ENCODE results near the gene NR0B2.
"Not testable (repeated sequence)": the region's sequence is repeated elsewhere in the genome, so short reads cannot be mapped to it uniquely, and the experiment has no call there.

The NR0B2 gene

DNA sequence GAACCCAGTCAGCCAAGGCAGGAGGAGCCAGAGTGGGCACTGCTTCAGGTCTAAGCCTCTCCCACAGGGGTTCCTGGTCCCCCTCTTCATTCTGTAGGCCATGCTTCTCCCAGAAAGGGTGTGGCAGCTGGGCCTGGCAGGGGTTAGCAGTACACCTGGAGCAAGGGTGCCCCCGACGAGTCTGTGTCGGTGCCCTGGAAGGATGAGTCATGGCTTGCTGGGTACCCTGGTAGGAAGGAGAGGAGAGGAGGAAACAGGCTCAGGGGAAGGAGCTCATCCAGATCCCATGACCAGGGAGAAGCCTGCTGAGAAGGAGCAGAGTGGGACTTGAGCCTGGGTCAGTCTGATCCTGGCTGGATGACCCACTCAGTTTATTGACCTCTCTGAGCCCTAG lies 36.1 kb upstream of the NR0B2 start:
- no peak for DNase-seq (ENCODE audit: extremely low spot score)
- no peak for TF ChIP-seq FOXA1 (IDR thresholded peaks at IDR 0.05)
- CTCF ChIA-PET: no interaction called here
- POLR2A ChIA-PET: no interaction called here

- no peak for DNase-seq (ENCODE audit: extremely low spot score)
- TF ChIP-seq SUZ12 (IDR thresholded peaks at IDR 0.05): no peak
- no peak for TF ChIP-seq LEF1 (IDR thresholded peaks at IDR 0.05; ENCODE audit: borderline replicate concordance)
- TF ChIP-seq CTBP1 (IDR thresholded peaks at IDR 0.05; ENCODE audit: borderline replicate concordance): no peak
- TF ChIP-seq, protein P1, sequence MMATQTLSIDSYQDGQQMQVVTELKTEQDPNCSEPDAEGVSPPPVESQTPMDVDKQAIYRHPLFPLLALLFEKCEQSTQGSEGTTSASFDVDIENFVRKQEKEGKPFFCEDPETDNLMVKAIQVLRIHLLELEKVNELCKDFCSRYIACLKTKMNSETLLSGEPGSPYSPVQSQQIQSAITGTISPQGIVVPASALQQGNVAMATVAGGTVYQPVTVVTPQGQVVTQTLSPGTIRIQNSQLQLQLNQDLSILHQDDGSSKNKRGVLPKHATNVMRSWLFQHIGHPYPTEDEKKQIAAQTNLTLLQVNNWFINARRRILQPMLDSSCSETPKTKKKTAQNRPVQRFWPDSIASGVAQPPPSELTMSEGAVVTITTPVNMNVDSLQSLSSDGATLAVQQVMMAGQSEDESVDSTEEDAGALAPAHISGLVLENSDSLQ (IDR thresholded peaks at IDR 0.05): no peak
- no peak for TF ChIP-seq ELF4 (IDR thresholded peaks at IDR 0.05)
- no peak for TF ChIP-seq FOXM1 (IDR thresholded peaks at IDR 0.05; ENCODE audit: borderline replicate concordance)
- TF ChIP-seq FOXA1 (IDR thresholded peaks at IDR 0.05): no peak
- TF ChIP-seq NFRKB (IDR thresholded peaks at IDR 0.05): no peak
- no peak for TF ChIP-seq BHLHE40 (IDR thresholded peaks at IDR 0.05; ENCODE audit: borderline replicate concordance)
- no peak for TF ChIP-seq SP1 (IDR thresholded peaks at IDR 0.05)
- TF ChIP-seq ZNF384 (IDR thresholded peaks at IDR 0.05): no peak
- TF ChIP-seq ARNT (IDR thresholded peaks at IDR 0.05): no peak
- no peak for TF ChIP-seq L3MBTL2 (conservative IDR thresholded peaks at IDR 0.05)
- TF ChIP-seq FOXK2 (IDR thresholded peaks at IDR 0.05): no peak
- no peak for TF ChIP-seq TARDBP (IDR thresholded peaks at IDR 0.05)
- TF ChIP-seq HDGF (IDR thresholded peaks at IDR 0.05; ENCODE audit: borderline replicate concordance): no peak
- POLR2A ChIA-PET: no interaction called here
- CTCF ChIA-PET: no interaction called here
Measured at GRCh38 chr1:26949266-26949925, 35.6 kb upstream of the NR0B2 start.

DNA sequence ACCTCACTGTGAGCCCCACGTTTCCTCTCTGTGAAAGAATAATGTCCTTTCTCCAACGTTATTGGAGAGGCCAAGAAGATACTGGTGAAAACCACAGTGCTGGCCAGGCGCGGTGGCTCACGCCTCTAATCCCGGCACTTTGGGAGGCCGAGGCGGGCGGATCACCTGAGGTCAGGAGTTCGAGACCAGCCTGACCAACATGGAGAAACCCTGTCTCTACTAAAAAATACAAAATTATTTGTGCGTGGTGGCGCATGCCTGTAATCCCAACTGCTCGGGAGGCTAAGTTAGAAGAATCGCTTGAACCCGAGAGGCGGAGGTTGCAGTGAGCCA lies 34.9 kb upstream of the NR0B2 start:
- DNase-seq (ENCODE audit: extremely low spot score); CTCF ChIA-PET; POLR2A ChIA-PET: not testable (repeated sequence)

GRCh38 chr1:26946270-26946669 lies 32.5 kb upstream of the NR0B2 start:
- ChIA-PET POLR2A (interaction anchor here (0.9 to 1.2 kb wide), 2 partner anchors 9 to 14 kb away, joined by 3 read pairs; partner anchors contain the start of gene KDF1), CTCF (no interaction called here)
- DNase-seq (ENCODE audit: extremely low spot score): no peak
- no peak for TF ChIP-seq TARDBP (IDR thresholded peaks at IDR 0.05)
- no peak for TF ChIP-seq FOXK2 (IDR thresholded peaks at IDR 0.05)
- no peak for TF ChIP-seq NFRKB (IDR thresholded peaks at IDR 0.05)
- no peak for TF ChIP-seq ARNT (IDR thresholded peaks at IDR 0.05)
- TF ChIP-seq L3MBTL2 (conservative IDR thresholded peaks at IDR 0.05): no peak
- TF ChIP-seq SP1 (IDR thresholded peaks at IDR 0.05): no peak
- TF ChIP-seq BHLHE40 (IDR thresholded peaks at IDR 0.05; ENCODE audit: borderline replicate concordance): no peak
- TF ChIP-seq ZNF384 (IDR thresholded peaks at IDR 0.05): no peak
- TF ChIP-seq LEF1 (IDR thresholded peaks at IDR 0.05; ENCODE audit: borderline replicate concordance): no peak

- DNase-seq (ENCODE audit: extremely low spot score): no peak
- POLR2A ChIA-PET: interaction anchor here (0.9 to 1.2 kb wide), 2 partner anchors 8 to 15 kb away, joined by 3 read pairs; partner anchors contain the start of gene KDF1
- CTCF ChIA-PET: no interaction called here
- TF ChIP-seq ZNF384 (IDR thresholded peaks at IDR 0.05) (no peak), TARDBP (IDR thresholded peaks at IDR 0.05) (no peak), SUZ12 (IDR thresholded peaks at IDR 0.05) (no peak), BHLHE40 (IDR thresholded peaks at IDR 0.05; ENCODE audit: borderline replicate concordance) (no peak), ELF4 (IDR thresholded peaks at IDR 0.05) (no peak), LEF1 (IDR thresholded peaks at IDR 0.05; ENCODE audit: borderline replicate concordance) (no peak), SP1 (IDR thresholded peaks at IDR 0.05) (no peak), HDGF (IDR thresholded peaks at IDR 0.05; ENCODE audit: borderline replicate concordance) (no peak), NFRKB (IDR thresholded peaks at IDR 0.05) (no peak), ARNT (IDR thresholded peaks at IDR 0.05) (no peak), FOXA1 (IDR thresholded peaks at IDR 0.05) (no peak), FOXK2 (IDR thresholded peaks at IDR 0.05) (no peak)
- TF ChIP-seq, protein P1 (IDR thresholded peaks at IDR 0.05): no peak
Measured at GRCh38 chr1:26945728-26946127, 32.0 kb upstream of the NR0B2 start.

DNA sequence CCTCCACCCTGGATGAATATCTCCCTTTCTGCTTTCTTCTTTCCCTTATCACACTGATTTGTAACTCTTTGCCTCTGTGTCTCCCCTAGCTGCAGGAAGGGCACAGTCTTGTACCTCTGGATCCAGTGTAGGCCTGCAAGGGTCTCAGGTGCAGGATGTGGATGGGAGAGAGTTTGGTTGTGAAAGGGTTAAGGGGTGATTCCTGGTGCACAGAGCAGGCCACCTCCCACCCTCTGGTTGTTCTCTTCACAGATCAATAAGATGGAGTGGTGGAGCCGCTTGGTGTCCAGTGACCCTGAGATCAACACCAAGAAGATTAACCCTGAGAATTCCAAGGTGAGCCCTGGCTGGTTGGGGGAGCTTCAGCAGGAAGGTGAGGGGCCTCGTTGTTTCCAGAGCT lies 31.4 kb upstream of the NR0B2 start:
- ChIA-PET CTCF (no interaction called here), POLR2A (no interaction called here)
- TF ChIP-seq FOXA1 (IDR thresholded peaks at IDR 0.05) (no peak), ARNT (IDR thresholded peaks at IDR 0.05) (no peak), CTBP1 (IDR thresholded peaks at IDR 0.05; ENCODE audit: borderline replicate concordance) (no peak), SUZ12 (IDR thresholded peaks at IDR 0.05) (no peak), FOXK2 (IDR thresholded peaks at IDR 0.05) (no peak), HDGF (IDR thresholded peaks at IDR 0.05; ENCODE audit: borderline replicate concordance) (no peak), ZNF384 (IDR thresholded peaks at IDR 0.05) (no peak), SP1 (IDR thresholded peaks at IDR 0.05) (no peak), TARDBP (IDR thresholded peaks at IDR 0.05) (no peak), L3MBTL2 (conservative IDR thresholded peaks at IDR 0.05) (no peak)
- TF ChIP-seq, protein P1 (IDR thresholded peaks at IDR 0.05): no peak
- no peak for DNase-seq (ENCODE audit: extremely low spot score)

- CTCF ChIA-PET: no interaction called here
- no peak for DNase-seq (ENCODE audit: extremely low spot score)
- POLR2A ChIA-PET: no interaction called here
- no peak for TF ChIP-seq FOXK2 (IDR thresholded peaks at IDR 0.05)
- TF ChIP-seq L3MBTL2 (conservative IDR thresholded peaks at IDR 0.05): no peak
- TF ChIP-seq NFRKB (IDR thresholded peaks at IDR 0.05): no peak
- TF ChIP-seq ELF4 (IDR thresholded peaks at IDR 0.05): no peak
- TF ChIP-seq LEF1 (IDR thresholded peaks at IDR 0.05; ENCODE audit: borderline replicate concordance): no peak
- TF ChIP-seq FOXM1 (IDR thresholded peaks at IDR 0.05; ENCODE audit: borderline replicate concordance): no peak
- no peak for TF ChIP-seq ZNF384 (IDR thresholded peaks at IDR 0.05)
- TF ChIP-seq BHLHE40 (IDR thresholded peaks at IDR 0.05; ENCODE audit: borderline replicate concordance): no peak
- TF ChIP-seq SP1 (IDR thresholded peaks at IDR 0.05): no peak
- TF ChIP-seq, protein P1 (IDR thresholded peaks at IDR 0.05): no peak
- TF ChIP-seq SUZ12 (IDR thresholded peaks at IDR 0.05): no peak
- no peak for TF ChIP-seq FOXA1 (IDR thresholded peaks at IDR 0.05)
- TF ChIP-seq ARNT (IDR thresholded peaks at IDR 0.05): no peak
- TF ChIP-seq CTBP1 (IDR thresholded peaks at IDR 0.05; ENCODE audit: borderline replicate concordance): no peak
- TF ChIP-seq HDGF (IDR thresholded peaks at IDR 0.05; ENCODE audit: borderline replicate concordance): no peak
Measured at GRCh38 chr1:26942656-26943055, 28.9 kb upstream of the NR0B2 start.

All from HEK293T (cell line).